Measurements from ENCODE around the gene UQCC3. TPM values are rescaled to one million over a fixed set of nuclear protein-coding genes. Genes with fewer than 3 reads are reported as not detected.
A peak's percentile ranks its signal among the peaks of the same experiment; 100 is the strongest.

Gene UQCC3
- total and polyA plus RNA-seq, 9 of the 15 experiments (the other 6 are each of a cell fraction or from before 2014, with no cell fraction given) = 3.3 to 44.3 (median 8.0) TPM

- no peak for TF ChIP-seq EZH2 (IDR thresholded peaks at IDR 0.05; ENCODE audit: borderline replicate concordance, low read depth, low read length)
- peak; percentile 54 for TF ChIP-seq SMAD1 (IDR thresholded peaks at IDR 0.05; ENCODE audit: low read depth, low read length, partially characterized antibody)
- TF ChIP-seq SMARCA5 (IDR thresholded peaks at IDR 0.05) = no peak
- no peak for TF ChIP-seq NFYB (IDR thresholded peaks at IDR 0.05; ENCODE audit: extremely low read depth, insufficient read length)
- no peak for TF ChIP-seq RBBP5 (IDR thresholded peaks at IDR 0.05; ENCODE audit: borderline replicate concordance, insufficient read depth, low read length, poor library complexity, severe bottlenecking)
- TF ChIP-seq SP2 (IDR thresholded peaks at IDR 0.05; ENCODE audit: extremely low read depth, low read depth, low read length, poor library complexity, severe bottlenecking) = peak; percentile 97
- 0 out of 2 replicates have a peak, but pooled peaks have one; percentile 25 for TF ChIP-seq MYNN (IDR thresholded peaks at IDR 0.05)
- TF ChIP-seq MYNN (CRISPR knock-in tag; IDR thresholded peaks at IDR 0.05) = no peak
- TF ChIP-seq, protein P1, sequence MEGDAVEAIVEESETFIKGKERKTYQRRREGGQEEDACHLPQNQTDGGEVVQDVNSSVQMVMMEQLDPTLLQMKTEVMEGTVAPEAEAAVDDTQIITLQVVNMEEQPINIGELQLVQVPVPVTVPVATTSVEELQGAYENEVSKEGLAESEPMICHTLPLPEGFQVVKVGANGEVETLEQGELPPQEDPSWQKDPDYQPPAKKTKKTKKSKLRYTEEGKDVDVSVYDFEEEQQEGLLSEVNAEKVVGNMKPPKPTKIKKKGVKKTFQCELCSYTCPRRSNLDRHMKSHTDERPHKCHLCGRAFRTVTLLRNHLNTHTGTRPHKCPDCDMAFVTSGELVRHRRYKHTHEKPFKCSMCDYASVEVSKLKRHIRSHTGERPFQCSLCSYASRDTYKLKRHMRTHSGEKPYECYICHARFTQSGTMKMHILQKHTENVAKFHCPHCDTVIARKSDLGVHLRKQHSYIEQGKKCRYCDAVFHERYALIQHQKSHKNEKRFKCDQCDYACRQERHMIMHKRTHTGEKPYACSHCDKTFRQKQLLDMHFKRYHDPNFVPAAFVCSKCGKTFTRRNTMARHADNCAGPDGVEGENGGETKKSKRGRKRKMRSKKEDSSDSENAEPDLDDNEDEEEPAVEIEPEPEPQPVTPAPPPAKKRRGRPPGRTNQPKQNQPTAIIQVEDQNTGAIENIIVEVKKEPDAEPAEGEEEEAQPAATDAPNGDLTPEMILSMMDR (IDR thresholded peaks at IDR 0.05 in 2 of 3, conservative IDR thresholded peaks at IDR 0.05 in 1 of 3; ENCODE audit: insufficient read depth in 2 of 3, low read depth in 1 of 3, low read length in 3 of 3) = no peak
- TF ChIP-seq, protein P2, sequence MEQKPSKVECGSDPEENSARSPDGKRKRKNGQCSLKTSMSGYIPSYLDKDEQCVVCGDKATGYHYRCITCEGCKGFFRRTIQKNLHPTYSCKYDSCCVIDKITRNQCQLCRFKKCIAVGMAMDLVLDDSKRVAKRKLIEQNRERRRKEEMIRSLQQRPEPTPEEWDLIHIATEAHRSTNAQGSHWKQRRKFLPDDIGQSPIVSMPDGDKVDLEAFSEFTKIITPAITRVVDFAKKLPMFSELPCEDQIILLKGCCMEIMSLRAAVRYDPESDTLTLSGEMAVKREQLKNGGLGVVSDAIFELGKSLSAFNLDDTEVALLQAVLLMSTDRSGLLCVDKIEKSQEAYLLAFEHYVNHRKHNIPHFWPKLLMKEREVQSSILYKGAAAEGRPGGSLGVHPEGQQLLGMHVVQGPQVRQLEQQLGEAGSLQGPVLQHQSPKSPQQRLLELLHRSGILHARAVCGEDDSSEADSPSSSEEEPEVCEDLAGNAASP (IDR thresholded peaks at IDR 0.05) = no peak
- TF ChIP-seq NFIC (IDR thresholded peaks at IDR 0.05) = peak; percentile 49; the same call in 1 of the 2 replicates
- no peak for TF ChIP-seq BRF1 (IDR thresholded peaks at IDR 0.05; ENCODE audit: borderline replicate concordance, extremely low read depth, insufficient read length)
- no peak for TF ChIP-seq TEAD2 (tag; IDR thresholded peaks at IDR 0.05)
- TF ChIP-seq POLR2B (IDR thresholded peaks at IDR 0.05; ENCODE audit: low read depth, partially characterized antibody) = peak; percentile 51
- TF ChIP-seq TCF7 (IDR thresholded peaks at IDR 0.05; ENCODE audit: borderline replicate concordance) = no peak
- no peak for TF ChIP-seq SRSF7 (optimal IDR thresholded peaks at IDR 0.05; ENCODE audit: low read depth, low read length)
- peak; percentile 69 for TF ChIP-seq C11orf30 (IDR thresholded peaks at IDR 0.05; ENCODE audit: low read depth)
- TF ChIP-seq SRSF3 (IDR thresholded peaks at IDR 0.05; ENCODE audit: insufficient read depth, low read length) = 0 out of 2 replicates have a peak, but pooled peaks have one; percentile 15
- 0 out of 2 replicates have a peak, but pooled peaks have one; percentile 9 for TF ChIP-seq SIN3B (IDR thresholded peaks at IDR 0.05; ENCODE audit: low read depth)
- no peak for TF ChIP-seq SMARCC2 (IDR thresholded peaks at IDR 0.05; ENCODE audit: low read depth)
- TF ChIP-seq NR0B1 (IDR thresholded peaks at IDR 0.05; ENCODE audit: partially characterized antibody) = no peak
- no peak for TF ChIP-seq ETS2 (tag; IDR thresholded peaks at IDR 0.05; ENCODE audit: borderline replicate concordance, poor library complexity, severe bottlenecking)
- TF ChIP-seq KAT2B (IDR thresholded peaks at IDR 0.05; ENCODE audit: low read depth, low read length) = no peak
- TF ChIP-seq TBL1XR1 (IDR thresholded peaks at IDR 0.05; ENCODE audit: low read length in 2 of 2) = no peak
- TF ChIP-seq CSDE1 (IDR thresholded peaks at IDR 0.05) = peak in 1 of 2 experiments; percentile 40; a peak in 1 of 4 replicates
Observed at GRCh38 chr11:62671608-62672389, at the start of gene UQCC3, which contains the start of gene LBHD1 (continued).
